Measurements from ENCODE around the gene SCEL. TPM values are rescaled to one million over a fixed set of nuclear protein-coding genes. Genes with fewer than 3 reads are reported as not detected.

Gene SCEL
- total RNA-seq, 1 experiment from 2014 or later, result 3.5 TPM

- Histone ChIP-seq H3K27ac (ENCODE audit: low read length) (no peak overlapping the region), H3F3A (ENCODE audit: low read length, unreplicated experiment) (no peaks in the 10 kb centered on the region), H2AFZ (ENCODE audit: low read length) (no peak overlapping the region), H3K79me2 (ENCODE audit: low read length) (no peaks in the 10 kb centered on the region), H3K4me3 (ENCODE audit: low read length) (no peak overlapping the region), H3K27me3 (ENCODE audit: low read length) (no peaks in the 10 kb centered on the region), H4K20me1 (ENCODE audit: low read length) (no peaks in the 10 kb centered on the region), H3K36me3 (ENCODE audit: low read depth, low read length) (no peaks in the 10 kb centered on the region), H3K9me2 (replicated peaks; ENCODE audit: low read length) (no peaks in the 10 kb centered on the region), H3K9ac (ENCODE audit: low read length) (no peak overlapping the region), H3K9me3 (ENCODE audit: low read length) (no peaks in the 10 kb centered on the region), H3K4me1 (ENCODE audit: insufficient read depth, low read length) (no peaks in the 10 kb centered on the region), H3K4me2 (ENCODE audit: low read length) (no peak overlapping the region)
- DNase-seq (peak; percentile 40), ATAC-seq (no peak)
- ChIA-PET CTCF (interaction anchor here (0.7 kb wide), 1 partner anchor 17 kb away, joined by 3 read pairs; no protein-coding TSS in a partner anchor), POLR2A (ENCODE audit: unreplicated experiment) (no interaction called here)
- intact Hi-C loops (cut with micrococcal nuclease), result no loop called here
- TF ChIP-seq EZH2phosphoT487 (IDR thresholded peaks at IDR 0.05; ENCODE audit: borderline replicate concordance, low read length) (no peak), EZH2 (IDR thresholded peaks at IDR 0.05; ENCODE audit: low read length, unreplicated experiment) (no peak), CTCF (conservative IDR thresholded peaks at IDR 0.05; ENCODE audit: low read depth, low read length) (no peak)
- BruUV-seq (replicated peaks), result no TSS peak
Measured at GRCh38 chr13:77595166-77595810, 59.8 kb downstream of the SCEL start.

GRCh38 chr13:77596777-77597176, 61.3 kb downstream of the SCEL start:
- H2AFZ ChIP-seq (ENCODE audit: low read length), result no peak overlapping the region
- no peaks in the 10 kb centered on the region for H3K9me2 ChIP-seq (replicated peaks; ENCODE audit: low read length)
- H3K4me1 ChIP-seq (ENCODE audit: insufficient read depth, low read length), result no peaks in the 10 kb centered on the region
- no peak overlapping the region for H3K27ac ChIP-seq (ENCODE audit: low read length)
- H3K9me3 ChIP-seq (ENCODE audit: low read length), result no peaks in the 10 kb centered on the region
- no peak overlapping the region for H3K4me3 ChIP-seq (ENCODE audit: low read length)
- no peaks in the 10 kb centered on the region for H3K36me3 ChIP-seq (ENCODE audit: low read depth, low read length)
- ATAC-seq, result no peak
- H3K79me2 ChIP-seq (ENCODE audit: low read length), result no peaks in the 10 kb centered on the region
- no peaks in the 10 kb centered on the region for H3K27me3 ChIP-seq (ENCODE audit: low read length)
- no peaks in the 10 kb centered on the region for H3F3A ChIP-seq (ENCODE audit: low read length, unreplicated experiment)
- no peak for TF ChIP-seq CTCF (conservative IDR thresholded peaks at IDR 0.05; ENCODE audit: low read depth, low read length)
- no peak for TF ChIP-seq EZH2phosphoT487 (IDR thresholded peaks at IDR 0.05; ENCODE audit: borderline replicate concordance, low read length)
- TF ChIP-seq EZH2 (IDR thresholded peaks at IDR 0.05; ENCODE audit: low read length, unreplicated experiment), result no peak
- CTCF ChIA-PET, result no interaction called here
- no TSS peak for BruUV-seq (replicated peaks)
- H3K4me2 ChIP-seq (ENCODE audit: low read length), result no peak overlapping the region
- intact Hi-C loops (cut with micrococcal nuclease), result no loop called here
- H3K9ac ChIP-seq (ENCODE audit: low read length), result no peak overlapping the region
- POLR2A ChIA-PET (ENCODE audit: unreplicated experiment), result no interaction called here
- no peak for DNase-seq
- no peaks in the 10 kb centered on the region for H4K20me1 ChIP-seq (ENCODE audit: low read length)

GRCh38 chr13:77599351-77599750, 63.8 kb downstream of the SCEL start:
- DNase-seq (no peak), ATAC-seq (no peak)
- H3K36me3 ChIP-seq (ENCODE audit: low read depth, low read length), result no peaks in the 10 kb centered on the region
- H3K27ac ChIP-seq (ENCODE audit: low read length), result no peak overlapping the region
- no peak overlapping the region for H2AFZ ChIP-seq (ENCODE audit: low read length)
- no peak overlapping the region for H3K4me2 ChIP-seq (ENCODE audit: low read length)
- H3K27me3 ChIP-seq (ENCODE audit: low read length), result no peaks in the 10 kb centered on the region
- no TSS peak for BruUV-seq (replicated peaks)
- TF ChIP-seq CTCF (conservative IDR thresholded peaks at IDR 0.05; ENCODE audit: low read depth, low read length) (no peak), EZH2phosphoT487 (IDR thresholded peaks at IDR 0.05; ENCODE audit: borderline replicate concordance, low read length) (no peak), EZH2 (IDR thresholded peaks at IDR 0.05; ENCODE audit: low read length, unreplicated experiment) (no peak)
- no peaks in the 10 kb centered on the region for H3K79me2 ChIP-seq (ENCODE audit: low read length)
- H3K9ac ChIP-seq (ENCODE audit: low read length), result no peak overlapping the region
- ChIA-PET CTCF (no interaction called here), POLR2A (ENCODE audit: unreplicated experiment) (no interaction called here)
- H3F3A ChIP-seq (ENCODE audit: low read length, unreplicated experiment), result no peaks in the 10 kb centered on the region
- no peaks in the 10 kb centered on the region for H3K9me2 ChIP-seq (replicated peaks; ENCODE audit: low read length)
- H3K9me3 ChIP-seq (ENCODE audit: low read length), result no peaks in the 10 kb centered on the region
- H3K4me1 ChIP-seq (ENCODE audit: insufficient read depth, low read length), result no peaks in the 10 kb centered on the region
- intact Hi-C loops (cut with micrococcal nuclease), result no loop called here
- no peaks in the 10 kb centered on the region for H4K20me1 ChIP-seq (ENCODE audit: low read length)
- H3K4me3 ChIP-seq (ENCODE audit: low read length), result no peak overlapping the region
